HG03159 (cell line): Measurements from ENCODE around the gene HHIP.

Experiments
- ATAC-seq: cut with Tn5 transposase; IDR thresholded peaks from one replicate; pipeline ENCODE4 v1.9.1; 2021; ENCODE audit warnings: mild to moderate bottlenecking, moderate library complexity; ENCODE audit not compliant: unreplicated experiment

Gene HHIP

GRCh38 chr4:144645631-144646522 lies at the start of gene HHIP:
TSS of gene HHIP (plus strand) at chr4:144646156. CDS start at chr4:144646676, 520 bp downstream.
- ATAC-seq, result peak; percentile 41

GRCh38 chr4:144597171-144597570 lies 48.8 kb upstream of the HHIP start:
- no peak for ATAC-seq

- no peak for ATAC-seq
Observed at GRCh38 chr4:144599621-144600020, 46.3 kb upstream of the HHIP start.

DNA sequence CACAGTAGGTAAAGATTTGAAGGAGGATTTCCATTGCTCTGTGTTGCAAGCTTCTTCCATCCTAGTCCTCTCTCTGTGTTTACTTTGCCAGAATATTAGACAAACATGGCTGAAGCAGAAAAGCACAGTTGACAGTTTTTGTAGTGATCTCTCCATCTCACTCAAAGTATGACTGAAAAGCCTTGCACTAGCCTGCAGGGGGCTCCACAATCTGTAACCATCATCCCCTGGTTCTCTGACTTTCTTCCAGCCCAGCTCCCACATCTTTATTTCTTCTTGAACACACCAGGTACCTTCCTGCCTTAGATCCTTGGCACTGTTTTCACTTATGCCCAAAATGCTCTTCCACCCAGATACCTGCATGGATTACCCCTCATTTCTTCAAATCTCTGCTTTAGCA lies 34.1 kb upstream of the HHIP start:
- peak; percentile 71 for ATAC-seq

- no peak for ATAC-seq
Observed at GRCh38 chr4:144614850-144615585, 30.9 kb upstream of the HHIP start.

GRCh38 chr4:144621681-144622080 lies 24.3 kb upstream of the HHIP start:
- no peak for ATAC-seq

- ATAC-seq, result no peak
Observed at GRCh38 chr4:144627663-144628076, 18.3 kb upstream of the HHIP start.

DNA sequence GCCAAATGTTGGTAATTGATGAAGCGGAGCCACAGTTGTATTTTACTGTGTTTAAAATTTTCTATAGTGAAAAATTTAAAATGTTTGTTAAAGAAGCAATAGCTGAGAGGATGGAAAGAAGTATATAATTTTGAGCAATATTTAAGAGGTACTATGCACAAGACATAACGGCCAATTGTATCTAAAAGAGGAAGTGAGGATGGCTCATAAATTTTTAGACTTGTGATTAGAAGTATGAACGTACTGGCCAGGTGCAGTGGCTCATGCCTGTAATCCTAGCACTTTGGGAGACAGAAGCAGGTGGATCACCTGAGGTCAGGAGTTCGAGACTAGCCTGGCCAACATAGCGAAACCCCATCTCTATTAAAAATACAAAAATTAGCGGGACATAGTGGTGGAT lies 12.7 kb upstream of the HHIP start:
- ATAC-seq, result peak; percentile 32

GRCh38 chr4:144634978-144635747 lies 10.8 kb upstream of the HHIP start:
- ATAC-seq, result peak; percentile 99

DNA sequence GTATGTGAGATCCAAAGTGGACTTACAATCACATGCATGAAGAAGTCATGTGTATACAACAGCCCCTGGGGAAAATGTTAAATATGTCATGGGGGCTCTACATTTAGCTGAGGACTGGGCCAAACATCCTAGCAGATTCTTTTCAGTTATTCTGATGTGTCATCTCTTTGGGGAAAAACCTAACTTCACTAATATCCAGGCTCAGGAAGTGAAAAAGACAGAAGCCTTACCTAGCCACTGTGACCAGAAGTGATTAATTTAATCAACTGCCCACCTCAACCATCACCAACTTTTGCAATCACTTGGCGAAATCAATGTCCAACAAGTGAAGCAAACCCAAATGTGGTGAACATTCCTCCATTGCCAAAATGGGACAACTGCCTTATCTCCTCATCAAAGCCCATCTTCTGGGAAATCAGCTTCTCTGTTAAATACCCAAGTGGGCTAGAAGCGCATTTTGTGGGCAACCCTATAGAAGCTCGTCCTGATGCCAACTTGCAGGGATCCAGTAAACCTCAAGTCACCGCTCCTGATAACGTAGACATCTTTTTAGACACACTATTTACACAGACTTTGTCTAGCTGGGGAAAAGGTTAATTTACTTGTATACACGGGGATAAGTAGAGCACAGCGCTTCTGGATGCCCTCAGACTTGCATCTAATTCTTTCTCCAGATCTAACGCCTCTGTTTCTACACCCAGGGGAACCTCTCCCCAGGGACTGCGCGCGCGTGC lies 1.4 kb upstream of the HHIP start:
- ATAC-seq, result no peak

DNA sequence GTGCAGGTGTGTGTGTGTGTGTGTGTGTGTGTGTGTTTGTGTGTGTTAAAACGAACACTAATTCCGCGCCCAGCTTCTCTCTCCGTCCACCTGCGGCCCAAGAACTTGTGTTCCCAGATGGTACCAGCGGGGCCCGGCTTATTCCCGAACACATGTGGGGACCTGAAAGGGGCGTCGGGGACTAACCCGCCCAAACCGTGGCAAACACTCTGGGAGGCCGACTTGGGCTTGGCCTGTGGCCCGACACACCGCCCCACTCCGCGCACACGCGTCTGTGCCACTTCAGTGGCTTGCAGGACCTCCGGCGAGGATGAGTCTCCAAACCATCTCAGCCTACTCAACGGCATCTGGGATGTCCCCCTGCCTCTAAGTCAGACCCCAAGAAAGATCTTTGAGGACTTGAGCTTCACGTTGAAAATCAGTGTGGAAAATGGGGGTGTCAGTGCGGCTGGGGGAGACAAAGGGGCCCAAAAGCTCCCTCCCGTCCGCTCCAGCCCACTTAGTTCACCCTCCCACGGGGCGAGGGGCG lies 790 bp upstream of the HHIP start:
- no peak for ATAC-seq

DNA sequence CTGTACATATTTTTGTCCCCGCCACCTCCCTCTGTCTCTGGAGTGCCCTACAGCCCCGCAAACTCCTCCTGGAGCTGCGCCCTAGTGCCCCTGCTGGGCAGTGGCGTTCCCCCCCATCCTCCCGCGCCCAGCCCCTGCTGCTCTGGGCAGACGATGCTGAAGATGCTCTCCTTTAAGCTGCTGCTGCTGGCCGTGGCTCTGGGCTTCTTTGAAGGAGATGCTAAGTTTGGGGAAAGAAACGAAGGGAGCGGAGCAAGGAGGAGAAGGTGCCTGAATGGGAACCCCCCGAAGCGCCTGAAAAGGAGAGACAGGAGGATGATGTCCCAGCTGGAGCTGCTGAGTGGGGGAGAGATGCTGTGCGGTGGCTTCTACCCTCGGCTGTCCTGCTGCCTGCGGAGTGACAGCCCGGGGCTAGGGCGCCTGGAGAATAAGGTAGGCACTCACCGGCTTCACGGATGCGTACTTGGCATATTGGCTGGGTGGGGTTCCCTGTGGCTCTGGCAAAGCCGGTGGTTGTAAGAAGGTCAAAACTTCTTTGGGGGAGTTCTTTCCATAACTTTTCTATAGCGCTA lies 653 bp downstream of the HHIP start:
- peak; percentile 33 for ATAC-seq

- ATAC-seq, result peak; percentile 30
Observed at GRCh38 chr4:144647095-144647561, 1.2 kb downstream of the HHIP start.

DNA sequence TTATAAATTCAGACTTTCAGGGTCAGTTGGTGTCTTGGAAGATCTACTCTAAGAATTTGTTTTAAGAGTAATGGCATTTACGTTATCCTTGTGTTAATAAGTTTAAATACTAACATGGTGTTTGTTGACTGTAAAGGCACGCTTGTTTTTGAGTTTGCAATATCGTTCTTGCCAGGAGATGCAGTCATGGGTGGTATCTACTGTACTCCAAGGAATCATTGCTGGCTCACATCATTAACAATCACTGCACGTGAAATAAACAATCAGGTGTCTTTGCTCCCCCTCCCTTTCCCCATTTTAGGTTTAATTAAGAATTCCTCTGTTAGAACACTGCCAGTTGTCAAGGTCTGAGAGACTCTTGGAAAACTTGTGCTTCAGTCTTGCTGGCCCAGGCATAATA lies 1.6 kb downstream of the HHIP start:
- ATAC-seq, result no peak

GRCh38 chr4:144648042-144648441 lies 2.1 kb downstream of the HHIP start:
- ATAC-seq, result no peak

GRCh38 chr4:144649646-144650045 lies 3.7 kb downstream of the HHIP start:
- no peak for ATAC-seq

- ATAC-seq, result no peak
Observed at GRCh38 chr4:144650311-144651005, 4.5 kb downstream of the HHIP start.

DNA sequence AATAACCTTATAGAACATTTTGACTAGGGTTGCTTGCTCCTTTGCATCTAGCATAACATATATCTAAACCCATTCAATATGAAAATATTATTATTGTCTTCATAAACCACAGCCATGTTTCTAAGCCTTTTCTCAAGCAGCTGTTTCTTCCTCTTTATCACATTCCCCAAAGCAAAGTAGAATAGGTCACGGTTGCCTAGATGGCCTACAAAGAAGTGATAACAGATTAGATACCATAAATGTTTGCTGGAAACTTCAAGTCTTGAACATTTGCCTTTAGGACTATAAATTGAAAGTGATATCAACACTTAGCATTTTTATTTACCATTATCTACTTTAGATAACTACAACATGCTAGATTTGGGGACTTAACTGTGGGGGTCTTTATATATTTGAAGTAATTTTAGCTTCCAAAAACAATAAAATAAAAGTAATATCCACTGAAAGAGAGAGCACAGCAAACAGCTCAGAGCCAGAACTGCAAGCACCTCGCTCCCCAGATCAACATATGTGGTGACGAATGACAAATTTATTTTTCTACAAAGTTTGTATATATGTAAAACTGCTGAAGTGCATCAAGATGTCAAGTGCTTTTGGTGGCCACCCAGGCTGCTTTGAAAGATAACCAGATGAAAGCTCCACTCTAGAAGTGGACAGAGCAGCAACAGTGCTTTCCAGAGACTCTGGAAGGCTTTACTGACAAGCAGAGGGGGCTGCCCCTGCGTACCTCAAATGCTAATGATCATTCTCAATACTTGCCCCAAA lies 8.0 kb downstream of the HHIP start:
- ATAC-seq, result no peak

- no peak for ATAC-seq
Observed at GRCh38 chr4:144655491-144655890, 9.5 kb downstream of the HHIP start.
